ENCODE results near the gene AKIRIN2. TPM values are rescaled to one million over a fixed set of nuclear protein-coding genes. Genes with fewer than 3 reads are reported as not detected.

The AKIRIN2 gene
- total and polyA plus RNA-seq, 9 of the 15 experiments (the other 6 are each of a cell fraction or from before 2014, with no cell fraction given): 5.8 to 63.9 (median 28.1) TPM

DNA sequence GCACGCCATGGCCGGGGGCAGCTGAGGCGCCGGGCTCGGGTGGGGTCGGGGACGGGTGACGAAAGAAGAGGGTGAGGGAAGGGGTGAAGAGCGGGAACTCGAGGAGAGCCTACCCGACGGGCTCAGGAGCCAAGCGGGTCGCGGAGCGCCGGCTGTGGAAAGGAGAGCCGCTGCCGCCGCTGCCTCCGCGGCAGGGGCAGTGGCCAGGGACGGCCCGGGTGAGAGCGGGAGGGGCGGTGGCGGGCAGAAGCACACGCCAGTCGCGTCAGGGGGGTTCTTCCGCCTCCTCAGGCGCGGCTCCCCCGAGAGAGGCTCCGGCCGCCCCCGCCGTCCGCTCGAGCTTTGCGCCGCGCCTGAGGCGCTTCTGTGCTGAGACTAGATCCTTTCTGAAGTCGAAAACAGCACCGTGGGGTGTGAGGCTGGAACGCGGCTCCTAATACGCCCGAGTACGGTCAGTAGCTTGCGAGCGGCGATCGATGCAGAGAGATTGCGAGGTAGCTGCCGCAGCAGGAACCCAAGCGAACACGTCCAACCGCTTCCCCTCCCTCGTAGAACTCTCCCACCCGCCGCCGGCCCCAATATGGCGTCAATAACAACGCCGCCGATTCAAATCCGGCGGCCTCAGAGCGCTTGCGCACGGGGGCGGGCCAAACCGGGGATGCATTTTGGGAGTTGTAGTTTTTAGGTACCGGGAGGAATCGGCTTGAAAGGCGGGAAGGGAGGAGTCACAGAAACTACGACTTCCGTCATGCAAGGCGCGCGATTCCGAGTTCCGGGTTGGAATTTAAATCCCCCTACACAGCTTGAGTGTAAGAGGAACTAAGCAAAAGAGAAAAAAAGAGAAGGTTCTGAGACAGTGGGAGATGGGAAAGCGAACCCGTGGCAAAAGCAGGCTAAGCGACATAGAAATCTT lies at the start of gene AKIRIN2 (continued):
- TF ChIP-seq MAZ (CRISPR knock-in tag; conservative IDR thresholded peaks at IDR 0.05 in 1 of 2, IDR thresholded peaks at IDR 0.05 in 1 of 2) (peak; percentile 65 to 75; a peak in 2 of 4 replicates), GATAD2B (IDR thresholded peaks at IDR 0.05; ENCODE audit: borderline replicate concordance) (0 out of 2 replicates have a peak, but pooled peaks have one; percentile 50), HIVEP1 (CRISPR knock-in tag; IDR thresholded peaks at IDR 0.05) (no peak), XRCC4 (IDR thresholded peaks at IDR 0.05; ENCODE audit: extremely low read depth, insufficient read depth, insufficient read length) (no peak), FOXK2 (conservative IDR thresholded peaks at IDR 0.05 in 1 of 2, IDR thresholded peaks at IDR 0.05 in 1 of 2; ENCODE audit: low read depth in 2 of 2) (peak; percentile 92 to 94), HNRNPH1 (optimal IDR thresholded peaks at IDR 0.05; ENCODE audit: low read depth, low read length) (no peak), KAT7 (CRISPR knock-in tag; IDR thresholded peaks at IDR 0.05; ENCODE audit: borderline replicate concordance) (no peak), ZFP1 (CRISPR knock-in tag; IDR thresholded peaks at IDR 0.05) (no peak), NCOA2 (IDR thresholded peaks at IDR 0.05; ENCODE audit: partially characterized antibody in 2 of 2) (no peak), ELF2 (CRISPR knock-in tag; IDR thresholded peaks at IDR 0.05) (peak; percentile 98), CHCHD3 (CRISPR knock-in tag; IDR thresholded peaks at IDR 0.05) (0 out of 2 replicates have a peak, but pooled peaks have one; percentile 68), NR2C2 (CRISPR knock-in tag; IDR thresholded peaks at IDR 0.05) (no peak), NR2C2 (tag; IDR thresholded peaks at IDR 0.05) (peak; percentile 88; the same call in 1 of the 2 replicates), NFE2 (IDR thresholded peaks at IDR 0.05; ENCODE audit: low read depth) (no peak)
- TF ChIP-seq, protein P1, sequence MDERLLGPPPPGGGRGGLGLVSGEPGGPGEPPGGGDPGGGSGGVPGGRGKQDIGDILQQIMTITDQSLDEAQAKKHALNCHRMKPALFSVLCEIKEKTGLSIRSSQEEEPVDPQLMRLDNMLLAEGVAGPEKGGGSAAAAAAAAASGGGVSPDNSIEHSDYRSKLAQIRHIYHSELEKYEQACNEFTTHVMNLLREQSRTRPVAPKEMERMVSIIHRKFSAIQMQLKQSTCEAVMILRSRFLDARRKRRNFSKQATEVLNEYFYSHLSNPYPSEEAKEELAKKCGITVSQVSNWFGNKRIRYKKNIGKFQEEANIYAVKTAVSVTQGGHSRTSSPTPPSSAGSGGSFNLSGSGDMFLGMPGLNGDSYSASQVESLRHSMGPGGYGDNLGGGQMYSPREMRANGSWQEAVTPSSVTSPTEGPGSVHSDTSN (CRISPR knock-in tag; IDR thresholded peaks at IDR 0.05; ENCODE audit: low read depth): no peak
- TF ChIP-seq, protein P1 (tag; conservative IDR thresholded peaks at IDR 0.05; ENCODE audit: low read depth): no peak
- TF ChIP-seq, protein P2, sequence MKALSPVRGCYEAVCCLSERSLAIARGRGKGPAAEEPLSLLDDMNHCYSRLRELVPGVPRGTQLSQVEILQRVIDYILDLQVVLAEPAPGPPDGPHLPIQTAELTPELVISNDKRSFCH (CRISPR knock-in tag; IDR thresholded peaks at IDR 0.05): no peak
- TF ChIP-seq, protein P2 (tag; IDR thresholded peaks at IDR 0.05): 0 out of 2 replicates have a peak, but pooled peaks have one; percentile 41
- TF ChIP-seq, protein P3, sequence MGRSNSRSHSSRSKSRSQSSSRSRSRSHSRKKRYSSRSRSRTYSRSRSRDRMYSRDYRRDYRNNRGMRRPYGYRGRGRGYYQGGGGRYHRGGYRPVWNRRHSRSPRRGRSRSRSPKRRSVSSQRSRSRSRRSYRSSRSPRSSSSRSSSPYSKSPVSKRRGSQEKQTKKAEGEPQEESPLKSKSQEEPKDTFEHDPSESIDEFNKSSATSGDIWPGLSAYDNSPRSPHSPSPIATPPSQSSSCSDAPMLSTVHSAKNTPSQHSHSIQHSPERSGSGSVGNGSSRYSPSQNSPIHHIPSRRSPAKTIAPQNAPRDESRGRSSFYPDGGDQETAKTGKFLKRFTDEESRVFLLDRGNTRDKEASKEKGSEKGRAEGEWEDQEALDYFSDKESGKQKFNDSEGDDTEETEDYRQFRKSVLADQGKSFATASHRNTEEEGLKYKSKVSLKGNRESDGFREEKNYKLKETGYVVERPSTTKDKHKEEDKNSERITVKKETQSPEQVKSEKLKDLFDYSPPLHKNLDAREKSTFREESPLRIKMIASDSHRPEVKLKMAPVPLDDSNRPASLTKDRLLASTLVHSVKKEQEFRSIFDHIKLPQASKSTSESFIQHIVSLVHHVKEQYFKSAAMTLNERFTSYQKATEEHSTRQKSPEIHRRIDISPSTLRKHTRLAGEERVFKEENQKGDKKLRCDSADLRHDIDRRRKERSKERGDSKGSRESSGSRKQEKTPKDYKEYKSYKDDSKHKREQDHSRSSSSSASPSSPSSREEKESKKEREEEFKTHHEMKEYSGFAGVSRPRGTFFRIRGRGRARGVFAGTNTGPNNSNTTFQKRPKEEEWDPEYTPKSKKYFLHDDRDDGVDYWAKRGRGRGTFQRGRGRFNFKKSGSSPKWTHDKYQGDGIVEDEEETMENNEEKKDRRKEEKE (IDR thresholded peaks at IDR 0.05; ENCODE audit: borderline replicate concordance in 1 of 2, control insufficient read depth in 1 of 2, low read depth in 2 of 2, low read length in 1 of 2): no peak
- TF ChIP-seq, protein P4, sequence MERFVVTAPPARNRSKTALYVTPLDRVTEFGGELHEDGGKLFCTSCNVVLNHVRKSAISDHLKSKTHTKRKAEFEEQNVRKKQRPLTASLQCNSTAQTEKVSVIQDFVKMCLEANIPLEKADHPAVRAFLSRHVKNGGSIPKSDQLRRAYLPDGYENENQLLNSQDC (CRISPR knock-in tag; IDR thresholded peaks at IDR 0.05): peak; percentile 91
